ENCODE results near the gene NAPA. TPM values are rescaled to one million over a fixed set of nuclear protein-coding genes. Genes with fewer than 3 reads are reported as not detected.

The NAPA gene
- total and polyA plus RNA-seq, 3 donors from 2014 or later = 194 to 257 (median 227) TPM

DNA sequence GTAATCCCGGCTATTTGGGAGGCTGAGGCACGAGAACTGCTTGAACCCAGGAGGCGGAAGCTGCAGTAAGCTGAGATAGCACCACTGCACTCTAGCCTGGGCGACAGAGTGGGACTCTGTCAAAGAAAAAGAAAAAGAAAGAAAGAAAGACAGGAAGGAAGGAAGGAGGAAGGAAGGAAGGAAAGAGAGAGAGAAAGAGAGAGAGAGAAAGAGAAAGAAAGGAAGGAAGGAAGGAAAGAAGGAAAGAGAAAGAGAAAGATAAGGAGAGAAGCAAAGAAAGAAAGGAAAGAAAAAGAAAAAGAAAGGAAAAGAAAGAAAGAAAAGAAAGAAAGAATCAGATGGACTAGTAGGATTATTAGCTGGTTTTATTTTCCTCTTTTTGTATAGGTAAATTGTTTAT, 35.3 kb upstream of the NAPA start:
- H3K36me3 ChIP-seq (ENCODE audit: low read depth, missing control alignments) = no peaks in the 10 kb centered on the region
- H3K9me3 ChIP-seq = no peaks in the 10 kb centered on the region
- intact Hi-C loops (cut with DNase I; ENCODE audit: low total_unique reads) = no loop called here
- H3K27ac ChIP-seq = no peak overlapping the region
- H3K4me1 ChIP-seq = peaks cover 5% of the 10 kb centered on the region
- no peak for DNase-seq
- no peaks in the 10 kb centered on the region for H3K27me3 ChIP-seq
- no peak overlapping the region for H3K4me3 ChIP-seq
- WGBS, 2 donors = 96% methylated on average over 4 of the region's 4 CpGs
- TF ChIP-seq POLR2A (IDR thresholded peaks at IDR 0.05) (no peak), CTCF (IDR thresholded peaks at IDR 0.05) (no peak)

GRCh38 chr19:47549261-47549862, 34.5 kb upstream of the NAPA start:
- Histone ChIP-seq H3K27ac (no peak overlapping the region), H3K4me1 (peaks cover 5% of the 10 kb centered on the region), H3K9me3 (no peaks in the 10 kb centered on the region), H3K4me3 (no peak overlapping the region), H3K36me3 (ENCODE audit: low read depth, missing control alignments) (no peaks in the 10 kb centered on the region), H3K27me3 (no peaks in the 10 kb centered on the region)
- 85 to 91% methylated on average over 12 to 13 of the region's 13 CpGs for WGBS, 2 donors
- no peak for TF ChIP-seq POLR2A (IDR thresholded peaks at IDR 0.05)
- no peak for TF ChIP-seq CTCF (IDR thresholded peaks at IDR 0.05)
- no peak for DNase-seq
- intact Hi-C loops (cut with DNase I; ENCODE audit: low total_unique reads) = no loop called here

GRCh38 chr19:47547199-47547598, 32.3 kb upstream of the NAPA start:
- Histone ChIP-seq H3K36me3 (ENCODE audit: low read depth, missing control alignments) (no peaks in the 10 kb centered on the region), H3K27me3 (no peaks in the 10 kb centered on the region), H3K4me3 (no peak overlapping the region), H3K4me1 (peaks cover 5% of the 10 kb centered on the region), H3K9me3 (no peaks in the 10 kb centered on the region), H3K27ac (no peak overlapping the region)
- intact Hi-C loops (cut with DNase I; ENCODE audit: low total_unique reads) = no loop called here
- WGBS, 2 donors = 72 to 81% methylated on average over 2 of the region's 2 CpGs
- TF ChIP-seq POLR2A (IDR thresholded peaks at IDR 0.05) = no peak
- TF ChIP-seq CTCF (IDR thresholded peaks at IDR 0.05) = no peak
- DNase-seq = no peak

- intact Hi-C loops (cut with DNase I; ENCODE audit: low total_unique reads) = no loop called here
- Histone ChIP-seq H3K27ac (no peak overlapping the region), H3K4me1 (peaks cover 5% of the 10 kb centered on the region), H3K9me3 (no peaks in the 10 kb centered on the region), H3K27me3 (no peaks in the 10 kb centered on the region), H3K4me3 (peak overlapping the region; percentile 0 to 47), H3K36me3 (ENCODE audit: low read depth, missing control alignments) (no peaks in the 10 kb centered on the region)
- no peak for DNase-seq
- TF ChIP-seq POLR2A (IDR thresholded peaks at IDR 0.05) (no peak), CTCF (IDR thresholded peaks at IDR 0.05) (no peak)
- 26 to 29% methylated on average over 11 to 70 of the region's 75 CpGs for WGBS, 2 donors
Observed at GRCh38 chr19:47545061-47545948, 30.4 kb upstream of the NAPA start.

Measured in testis (tissue), 3 donors.